DMS114 treated with DMSO at 0.1 percent for 48 hours (cell line): ENCODE results near the gene RBMS3.
"Not testable (repeated sequence)": the region's sequence is repeated elsewhere in the genome, so short reads cannot be mapped to it uniquely, and the experiment has no call there.

Source experiments
- DNase-seq: peaks from one replicate; lab custom pipeline; 2025; ENCODE audit not compliant: unreplicated experiment; lab: John Stamatoyannopoulos, UW

The RBMS3 gene

DNA sequence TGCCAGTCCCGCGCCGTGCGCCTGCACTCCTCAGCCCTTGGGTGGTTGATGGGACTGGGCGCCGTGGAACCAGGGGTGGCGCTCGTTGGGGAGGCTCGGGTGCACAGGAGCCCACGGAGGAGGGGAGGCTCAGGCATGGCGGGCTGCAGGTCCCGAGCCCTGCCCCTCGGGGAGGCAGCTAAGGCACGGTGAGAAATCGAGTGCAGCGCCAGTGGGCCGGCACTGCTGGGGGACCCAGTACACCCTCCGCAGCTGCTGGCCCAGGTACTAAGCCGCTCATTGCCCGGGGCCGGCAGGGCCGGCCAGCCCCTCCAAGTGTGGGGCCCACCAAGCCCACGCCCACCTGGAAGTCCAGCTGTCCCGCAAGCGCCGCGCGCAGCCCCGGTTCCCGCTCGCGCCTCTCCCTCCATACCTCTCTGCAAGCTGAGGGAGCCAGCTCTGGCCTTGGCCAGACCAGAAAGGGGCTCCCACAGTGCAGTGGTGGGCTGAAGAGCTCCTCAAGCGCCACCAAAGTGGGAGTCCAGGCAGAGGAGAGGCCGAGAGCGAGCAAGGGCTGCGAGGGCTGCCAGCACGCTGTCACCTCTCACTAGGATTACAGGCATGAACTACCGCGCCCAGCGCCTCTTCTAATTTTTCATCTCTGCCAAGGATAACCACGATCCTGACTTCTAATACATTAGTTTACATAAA is 192.8 kb downstream of the RBMS3 start:
- not testable (repeated sequence) for DNase-seq

DNA sequence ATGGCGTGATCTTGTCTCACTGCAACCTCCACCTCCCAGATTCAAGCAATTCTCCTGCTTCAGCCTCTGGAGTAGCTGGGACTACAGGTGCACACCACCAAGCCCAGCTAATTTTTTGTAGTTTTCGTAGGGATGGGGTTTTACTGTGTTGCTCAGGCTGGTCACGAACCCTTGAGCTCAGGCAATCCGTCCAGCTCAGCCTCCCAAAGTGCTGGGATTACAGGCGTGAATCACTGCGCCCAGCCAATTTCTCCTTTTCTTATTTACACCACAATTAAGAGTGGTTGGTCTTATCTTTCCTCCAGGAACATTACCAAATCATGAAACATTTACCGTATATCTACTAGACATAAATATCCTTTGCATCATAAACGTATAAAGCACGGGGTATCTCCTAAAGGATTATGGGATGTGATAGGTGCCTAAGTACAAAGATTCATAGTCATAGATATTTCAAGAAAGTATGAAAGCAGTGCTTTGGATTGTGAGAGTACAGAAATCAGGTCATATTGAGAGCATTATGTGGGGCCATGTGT is 194.5 kb downstream of the RBMS3 start:
- no peak for DNase-seq

DNA sequence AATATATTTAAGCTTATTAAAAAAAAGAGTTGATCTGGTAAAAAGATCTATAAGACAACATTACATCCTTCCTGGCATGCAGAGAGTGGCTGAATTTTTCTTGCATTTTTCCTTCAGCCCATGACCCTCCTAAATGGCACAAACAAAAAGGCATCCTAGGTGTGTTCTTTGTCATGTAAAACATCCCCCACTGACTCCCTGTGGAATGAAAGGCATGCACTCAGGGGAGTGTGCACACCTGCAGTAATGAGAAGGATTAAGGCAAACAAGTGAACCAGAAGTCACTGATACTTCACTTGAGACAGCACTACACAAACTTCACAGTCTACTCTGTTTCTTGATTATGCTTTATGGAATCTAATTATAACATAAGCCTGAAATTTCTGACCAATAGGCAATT is 195.0 kb downstream of the RBMS3 start:
- DNase-seq = no peak

DNA sequence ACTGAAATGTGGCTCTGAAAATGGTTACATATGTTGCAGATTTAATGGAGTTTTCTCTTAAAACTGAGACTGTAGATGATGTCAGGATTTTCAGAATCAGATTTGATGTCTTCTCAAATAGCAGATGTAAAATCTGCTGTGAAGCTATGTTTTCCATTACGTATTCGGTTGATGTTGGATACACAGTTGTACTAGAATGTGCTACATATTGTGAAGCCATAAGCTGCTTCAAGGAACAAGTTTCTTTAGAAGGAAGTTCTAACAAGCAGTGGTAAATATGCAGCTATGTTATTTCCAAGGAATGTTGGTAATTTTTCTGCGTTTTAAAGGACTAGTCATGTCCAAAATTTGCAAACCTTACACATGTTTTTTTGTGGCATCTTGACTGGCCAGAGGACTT is 197.7 kb downstream of the RBMS3 start:
- DNase-seq = no peak

DNA sequence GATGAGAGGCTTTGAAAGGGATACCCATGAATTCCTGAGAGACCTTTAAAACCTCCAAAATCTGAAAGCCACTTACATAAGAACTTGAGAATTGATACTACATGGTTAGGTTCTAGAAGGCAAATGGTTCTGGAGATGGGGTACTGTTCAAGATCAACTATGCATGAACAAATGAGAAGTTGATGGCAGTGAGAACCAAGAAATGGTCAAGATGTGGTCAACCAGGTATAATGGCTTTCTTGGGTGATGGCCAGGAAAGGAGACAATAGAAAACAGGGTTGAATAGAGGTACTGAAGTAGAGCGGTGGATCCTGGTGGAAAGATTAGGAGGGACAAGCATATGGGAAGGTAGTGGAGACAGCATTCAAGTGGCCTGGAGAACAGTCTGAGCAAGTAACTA is 200.4 kb downstream of the RBMS3 start:
- no peak for DNase-seq

DNA sequence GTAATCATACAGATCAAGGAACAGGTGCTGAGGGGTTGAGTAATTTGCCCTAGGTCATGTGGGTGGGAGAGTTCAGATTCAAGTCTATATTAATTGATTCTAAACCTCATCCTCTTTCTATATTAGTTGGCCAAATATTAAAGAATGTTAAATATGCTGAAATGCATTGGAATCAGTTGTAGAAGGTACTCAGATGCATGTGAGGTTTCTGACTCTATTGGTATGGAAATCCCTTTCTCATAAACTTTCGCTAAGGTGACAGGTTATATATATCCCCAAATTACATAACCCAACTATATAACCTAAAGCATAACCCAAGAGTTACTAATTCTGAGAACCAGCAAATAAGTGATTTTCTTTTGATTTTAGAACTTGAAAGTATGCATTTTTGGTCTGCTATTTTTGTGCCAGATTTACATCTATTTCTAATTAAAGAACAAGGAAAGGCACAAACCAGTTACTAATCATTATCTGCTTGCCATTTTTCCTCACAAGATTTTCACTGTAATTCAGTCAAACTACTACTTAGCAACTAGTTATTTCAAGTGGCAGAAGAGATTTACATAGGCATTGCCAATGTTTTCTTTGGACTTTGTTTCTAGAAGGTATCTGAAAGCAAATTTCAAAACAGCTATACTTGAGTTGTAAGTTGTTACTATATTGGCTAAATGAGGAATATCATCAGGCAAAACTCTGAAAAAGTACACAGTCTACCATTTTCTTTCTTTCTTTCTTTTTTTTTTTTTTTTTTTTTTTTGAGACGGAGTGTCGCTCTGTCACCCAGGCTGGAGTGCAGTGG is 201.3 kb downstream of the RBMS3 start:
- DNase-seq = no peak

DNA sequence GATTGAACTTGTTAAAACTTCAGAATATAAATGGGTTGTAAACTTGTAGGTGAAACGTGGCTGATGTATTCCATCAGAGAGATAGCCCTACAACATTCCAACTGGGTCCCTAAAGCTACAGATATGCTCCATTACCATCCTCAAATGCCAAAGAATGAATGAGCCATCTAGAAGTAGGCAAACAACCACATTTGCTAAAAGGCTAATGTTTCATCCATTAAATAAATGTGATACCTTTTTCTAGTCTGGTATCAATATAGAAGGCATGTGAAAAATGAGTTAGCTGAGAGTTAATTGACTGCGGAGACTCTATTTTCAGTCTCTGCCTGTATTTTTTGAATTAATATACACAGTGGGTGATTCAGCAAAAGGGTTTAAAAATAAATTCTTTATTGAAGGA is 203.8 kb downstream of the RBMS3 start:
- no peak for DNase-seq

DNA sequence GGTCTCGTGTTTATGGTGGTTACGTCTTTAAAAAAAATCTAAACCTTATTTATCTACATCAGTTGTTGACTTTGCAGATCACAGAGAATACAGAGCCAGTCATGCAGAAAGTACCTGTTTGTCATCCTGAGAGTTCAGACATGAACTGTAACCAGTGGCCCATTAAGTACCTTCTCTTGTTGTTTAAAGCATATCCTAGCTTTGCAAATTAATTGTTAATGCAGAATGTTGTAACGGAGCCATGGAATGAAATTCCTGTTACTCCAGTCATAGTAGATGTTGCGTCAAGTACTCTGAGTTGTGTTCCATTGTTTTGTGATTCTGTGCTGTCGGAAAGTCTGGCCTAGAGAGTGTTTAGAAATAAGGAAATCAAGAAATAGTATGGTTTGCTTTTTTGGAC is 205.2 kb downstream of the RBMS3 start:
- DNase-seq = no peak

DNA sequence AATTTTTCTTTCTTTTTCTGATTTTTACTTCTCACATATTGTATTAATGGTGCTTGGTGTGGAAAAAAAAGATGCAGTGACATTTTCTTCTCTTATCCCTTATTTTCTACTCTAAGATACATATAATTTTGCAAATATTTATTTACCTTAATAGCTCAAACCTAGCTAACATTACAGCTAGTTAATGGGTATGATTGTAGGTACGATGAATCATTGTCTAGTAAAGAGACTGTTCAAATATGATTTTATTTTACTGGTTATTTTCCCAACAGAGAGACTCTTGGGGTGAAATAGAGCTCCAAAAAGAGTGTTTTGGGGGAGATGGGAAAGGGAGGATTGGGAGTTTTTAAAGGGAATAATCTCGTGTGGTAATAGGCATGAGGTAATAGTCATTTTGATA is 206.0 kb downstream of the RBMS3 start:
- no peak for DNase-seq

DNA sequence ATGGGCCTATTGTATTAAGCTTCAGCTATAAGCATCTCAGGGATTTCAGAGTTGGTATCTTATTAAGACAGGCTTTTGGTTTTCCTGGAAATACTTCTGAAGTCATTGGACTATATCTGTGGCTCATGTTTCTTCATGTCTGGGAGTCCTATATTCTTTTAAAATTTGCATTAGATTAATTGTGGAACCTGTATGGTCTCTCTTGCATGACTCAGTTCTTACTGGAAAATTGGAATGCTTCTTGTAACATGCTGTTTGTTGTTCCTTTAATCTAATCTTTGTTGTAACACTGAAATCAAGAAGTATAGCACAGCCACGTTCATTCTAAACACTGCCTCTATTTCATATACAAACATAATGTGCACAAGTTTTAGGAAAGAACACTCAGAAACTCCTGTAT is 208.1 kb downstream of the RBMS3 start:
- DNase-seq = no peak

DNA sequence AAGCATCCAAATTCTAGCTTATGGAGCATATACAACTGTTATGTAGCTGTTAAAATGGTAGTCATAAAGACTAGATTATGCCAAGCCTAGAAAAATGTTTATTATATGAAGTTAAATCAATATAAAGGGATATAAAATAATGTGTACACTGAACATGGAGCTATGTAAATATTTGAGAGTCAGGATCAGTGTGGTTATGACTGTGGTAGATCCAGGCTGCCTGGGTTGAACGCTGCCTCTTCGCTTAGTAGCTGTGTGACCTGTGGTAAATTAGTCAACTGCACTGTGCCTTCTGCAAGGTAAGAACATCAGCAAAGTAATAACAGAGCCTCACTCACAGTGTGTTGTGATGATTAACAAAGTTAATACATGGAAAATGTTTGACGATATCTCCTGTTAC is 212.2 kb downstream of the RBMS3 start:
- DNase-seq = no peak

DNA sequence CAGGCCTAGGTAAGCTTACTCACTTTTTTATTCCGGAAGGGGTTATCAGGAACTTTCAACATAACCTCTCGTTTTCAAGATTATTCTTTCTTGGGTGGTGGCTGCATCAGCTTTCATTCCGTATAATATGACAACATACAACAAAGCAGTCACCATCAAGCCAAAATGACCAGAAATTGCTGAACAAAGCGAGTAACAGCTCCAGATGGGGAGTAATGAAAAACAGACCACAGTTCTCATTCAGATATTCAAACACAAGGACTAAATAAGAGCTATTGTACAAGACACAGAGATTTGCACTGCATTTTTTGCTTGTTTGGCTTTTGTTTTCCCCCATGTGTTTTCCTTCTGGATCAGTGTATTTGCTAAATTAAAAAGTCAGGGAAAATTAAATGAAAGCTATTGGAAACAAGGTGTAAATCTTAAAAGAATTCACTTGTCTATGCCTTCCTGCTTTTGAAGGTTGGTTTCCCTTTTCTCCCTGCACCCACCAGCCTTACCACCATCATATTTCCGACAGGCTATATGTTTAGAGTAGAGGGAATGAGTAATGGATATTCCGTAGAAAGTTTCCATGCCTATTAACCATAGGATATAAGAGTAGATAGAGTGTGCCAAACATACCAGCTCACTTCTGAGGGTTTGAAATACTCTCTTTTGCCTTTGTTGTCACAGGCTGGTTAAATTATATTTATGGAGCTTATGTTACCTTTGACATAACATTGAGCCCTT is 213.6 kb downstream of the RBMS3 start:
- no peak for DNase-seq

DNA sequence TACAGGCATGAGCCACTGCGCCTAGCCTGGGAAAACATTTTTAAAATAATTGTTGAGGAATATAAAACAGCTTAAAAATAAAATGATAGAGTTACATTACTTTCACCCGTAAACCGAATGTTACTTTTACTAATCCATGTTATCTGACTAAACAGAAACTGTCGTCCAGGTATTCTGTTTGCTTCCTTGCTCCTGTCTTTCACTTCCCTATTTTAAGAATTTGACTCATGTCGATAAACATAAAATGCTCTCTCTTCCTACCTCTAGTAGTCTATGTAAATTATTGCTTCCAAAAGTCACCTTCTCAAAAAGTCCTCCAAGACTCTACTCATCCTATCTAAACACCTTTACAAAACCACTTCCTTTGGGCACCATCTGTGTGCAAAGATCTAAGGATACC is 216.4 kb downstream of the RBMS3 start:
- DNase-seq = no peak

DNA sequence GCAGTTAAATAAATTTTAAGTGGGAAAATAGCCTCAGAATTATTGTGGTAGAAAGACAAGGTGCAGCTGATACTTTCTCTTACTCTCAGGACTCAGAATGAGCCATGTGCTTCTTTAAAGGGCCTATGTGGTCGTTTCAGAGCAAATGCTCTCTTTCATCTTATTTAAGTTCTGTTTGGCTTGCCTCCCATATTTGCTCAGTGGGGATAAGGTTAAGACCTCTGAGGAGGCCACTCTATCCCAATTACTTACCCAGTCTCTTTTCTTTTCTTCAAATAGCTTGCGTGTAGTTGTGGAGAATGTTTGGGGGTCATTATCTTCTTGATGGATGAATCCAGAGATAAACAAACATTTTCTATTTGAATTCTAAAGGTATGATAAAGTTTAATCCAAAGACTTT is 221.9 kb downstream of the RBMS3 start:
- no peak for DNase-seq

DNA sequence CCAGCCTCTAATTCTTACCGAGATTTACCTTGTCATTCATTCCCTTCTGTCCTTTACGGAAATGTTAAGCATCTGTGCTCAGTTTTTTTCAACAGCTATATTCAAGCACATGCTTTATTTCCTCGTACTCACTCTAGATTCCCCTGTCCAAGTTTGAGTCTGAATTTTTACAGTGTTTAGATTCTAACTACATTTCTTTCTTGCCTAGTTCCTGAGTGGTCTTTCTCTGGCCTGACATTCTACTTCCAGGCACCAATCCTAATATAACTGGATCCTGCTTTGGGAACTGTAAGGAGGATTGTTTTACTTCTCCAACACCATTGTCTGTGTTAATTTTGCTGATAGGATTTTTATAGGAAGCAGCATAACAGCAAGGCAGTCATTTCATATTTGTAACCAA is 222.4 kb downstream of the RBMS3 start:
- DNase-seq = no peak

DNA sequence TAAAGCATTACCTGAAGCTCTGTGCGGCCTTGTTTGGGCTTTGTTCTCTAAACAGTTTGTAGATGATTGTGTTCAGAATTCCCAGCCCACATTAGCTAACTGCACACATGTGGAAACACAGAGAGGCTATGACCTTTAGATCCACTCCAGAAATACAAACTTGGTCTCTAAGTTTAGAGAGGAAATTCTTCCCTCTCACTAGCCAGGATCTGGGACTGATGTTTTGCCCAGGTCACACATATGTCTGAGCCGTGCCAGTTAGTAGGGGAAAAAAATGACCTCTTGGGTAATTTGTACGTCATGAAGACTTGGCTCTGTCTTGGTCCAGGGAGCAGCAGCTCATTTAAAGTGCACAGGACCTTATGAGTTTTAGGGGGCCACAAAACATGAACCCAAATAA is 223.1 kb downstream of the RBMS3 start:
- DNase-seq = no peak

DNA sequence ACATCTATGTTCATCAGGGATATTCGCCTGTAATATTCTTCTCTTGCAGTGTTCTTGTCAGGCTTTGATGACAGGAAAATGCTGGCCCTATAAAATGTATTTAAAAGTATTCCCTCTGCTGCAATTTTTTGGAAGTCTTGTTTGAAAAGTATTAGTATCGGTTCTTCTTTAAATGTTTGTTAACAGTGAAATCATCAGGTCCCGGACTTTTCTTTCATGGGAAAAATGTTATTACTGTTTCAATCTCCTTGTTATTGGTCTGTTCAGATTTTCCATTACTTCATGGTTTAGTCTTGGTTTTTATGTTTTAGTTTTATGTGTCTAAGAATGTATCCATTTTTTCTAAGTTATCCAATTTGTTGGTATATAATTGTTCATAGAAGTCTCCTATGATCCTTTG is 225.6 kb downstream of the RBMS3 start:
- DNase-seq = no peak

DNA sequence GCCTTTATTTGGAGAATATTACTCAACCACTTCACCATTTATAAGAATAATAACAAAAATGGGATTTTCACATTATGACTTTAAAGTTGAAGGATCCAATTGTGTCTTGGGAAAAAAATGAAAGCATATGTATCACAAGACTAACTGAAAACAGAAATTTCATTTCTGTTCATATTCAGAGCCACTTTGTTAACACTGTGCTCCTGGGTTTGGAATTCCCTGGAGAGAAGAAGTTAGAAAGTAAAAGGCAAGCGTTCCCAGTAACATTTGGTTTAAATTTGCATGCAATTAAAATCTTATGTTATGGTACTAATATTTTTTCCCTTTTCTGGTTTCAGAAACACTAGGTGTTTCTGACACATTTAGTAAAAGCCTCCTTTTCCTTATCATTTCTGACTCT is 230.8 kb downstream of the RBMS3 start:
- DNase-seq = no peak

DNA sequence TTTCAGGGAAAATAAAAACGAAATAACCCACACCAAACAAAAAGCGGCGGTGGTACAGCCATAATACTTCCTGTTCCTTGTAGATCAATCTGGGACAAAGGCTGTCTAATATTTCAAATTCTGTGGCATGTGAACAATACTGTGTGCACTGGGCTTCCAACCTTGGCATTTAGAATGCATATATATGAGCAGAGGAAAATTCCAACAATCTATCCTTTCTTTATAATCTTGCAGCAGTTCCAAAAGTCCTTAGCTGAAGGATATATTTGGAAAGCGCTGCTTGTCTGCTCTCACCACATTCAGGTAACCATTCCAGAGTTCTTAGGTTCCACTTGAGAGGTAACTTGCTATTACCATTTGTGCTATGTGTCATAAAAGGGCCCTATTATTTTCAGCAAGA is 231.8 kb downstream of the RBMS3 start:
- no peak for DNase-seq

DNA sequence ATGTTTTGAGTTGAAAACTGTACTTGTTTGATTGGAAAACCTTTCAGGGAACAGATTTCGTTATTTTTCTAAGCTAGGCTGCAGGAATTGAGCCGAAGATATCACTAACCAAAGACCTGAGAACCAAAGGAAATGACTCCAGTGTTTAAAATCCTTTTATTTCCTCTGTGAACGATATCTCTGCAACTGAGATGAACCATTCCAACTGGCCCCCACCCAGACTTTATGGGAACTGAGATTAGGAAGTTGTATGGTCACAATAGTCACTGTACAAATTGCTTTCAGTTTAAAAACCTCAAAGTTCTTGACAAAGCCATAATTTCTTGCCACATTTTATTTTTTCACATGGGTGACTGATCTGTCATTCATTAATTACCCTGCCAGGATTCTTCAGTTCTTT is 232.4 kb downstream of the RBMS3 start:
- no peak for DNase-seq

DNA sequence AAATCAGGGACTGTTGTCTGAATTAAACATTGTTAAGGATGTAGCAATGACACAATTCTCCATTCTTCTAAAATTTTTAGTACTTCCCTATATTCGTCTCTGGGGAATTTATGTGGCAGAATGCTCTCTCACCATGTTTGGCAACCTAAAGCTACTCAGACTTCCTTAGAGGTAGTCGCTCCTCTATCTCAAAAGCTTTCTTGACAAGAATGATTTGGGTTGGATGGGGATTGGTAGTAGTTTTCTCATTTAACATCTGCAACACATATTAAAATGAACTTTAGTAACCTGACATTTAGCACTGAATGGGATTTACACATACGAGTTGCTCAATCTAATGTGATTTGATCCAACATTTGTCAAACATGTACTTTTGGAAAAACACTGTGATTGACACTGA is 233.3 kb downstream of the RBMS3 start:
- no peak for DNase-seq

DNA sequence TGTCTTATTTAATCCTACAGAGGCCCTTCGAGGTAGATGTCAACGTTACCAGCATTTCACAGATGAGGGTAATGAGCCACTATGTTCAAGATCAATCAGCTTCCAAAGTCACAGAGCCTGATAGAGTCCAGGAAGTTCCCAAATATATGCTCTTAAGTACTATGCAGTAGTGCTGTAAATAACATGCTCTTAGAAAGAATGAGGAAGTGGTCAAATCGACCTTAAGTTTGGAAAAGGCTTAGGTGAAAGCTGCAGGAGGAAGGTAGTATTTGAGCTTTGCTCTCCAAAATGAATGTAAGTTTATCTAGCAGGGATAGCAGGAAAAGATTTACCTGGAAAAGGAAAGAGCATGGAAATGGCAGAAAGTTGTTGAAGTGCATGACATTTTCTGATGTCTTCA is 234.0 kb downstream of the RBMS3 start:
- DNase-seq = no peak
